Suprapubic skin (tissue), 4 donors: ENCODE data around the gene CSRNP3. TPM values are rescaled to one million over a fixed set of nuclear protein-coding genes. Genes with fewer than 3 reads are reported as not detected.

Experiments used
- DNase-seq, 2 donors: peaks; one replicate each; pipeline ENCODE4 v3.0.0-alpha.2; 2019; ENCODE audit warnings: low spot score in 2 of 2
- H3K27ac ChIP-seq: fragments of 200-600 bp; sonication (generic); one replicate; pipeline ENCODE4 v1.5.1; 2019
- H3K27me3 ChIP-seq: fragments of 200-600 bp; sonication (generic); one replicate; pipeline ENCODE4 v1.5.1; 2019
- H3K36me3 ChIP-seq: fragments of 200-600 bp; sonication (generic); one replicate; pipeline ENCODE4 v1.5.1; 2019
- H3K4me1 ChIP-seq: fragments of 200-600 bp; sonication (generic); one replicate; pipeline ENCODE4 v1.5.1; 2019
- H3K4me3 ChIP-seq: fragments of 200-600 bp; sonication (generic); one replicate; pipeline ENCODE4 v1.5.1; 2019; ENCODE audit warnings: mild to moderate bottlenecking
- H3K9me3 ChIP-seq: fragments of 200-600 bp; sonication (generic); one replicate; pipeline ENCODE4 v1.5.1; 2019
- EP300 ChIP-seq: sonication (generic); formaldehyde crosslinking; IDR thresholded peaks from one replicate; pipeline ENCODE4 v1.6.1; 2017; ENCODE audit warnings: antibody characterized with exemption
- POLR2A ChIP-seq, 2 donors: fragments of 450-650 bp; IDR thresholded peaks; one replicate each; pipeline ENCODE4 v1.6.1; 2017; ENCODE audit warnings: antibody characterized with exemption in 2 of 2, mild to moderate bottlenecking in 2 of 2, moderate library complexity in 2 of 2
- POLR2AphosphoS5 ChIP-seq, 3 donors: sonication (generic); formaldehyde crosslinking; IDR thresholded peaks; one replicate each; pipeline ENCODE4 v1.6.1; 2017; ENCODE audit warnings: antibody characterized with exemption in 3 of 3
- WGBS: methylation state at CpG from one replicate; pipeline ENCODE4 v1.1.5; 2018; 5-methylcytosine and 5-hydroxymethylcytosine counted together
- total RNA-seq, 4 donors: library from RNA; depleted of rRNA; stranded (reverse); fragments of >200 nt; gene quantifications; one replicate each; pipeline ENCODE4 v1.1.0, GENCODE V29; 2016
- TF ChIP-seq, protein P1 (sequence below), 2 donors: fragments of 200-600 bp in 1 of 2; fragments of 450-650 bp in 1 of 2; sonication (generic) in 1 of 2; IDR thresholded peaks; one replicate each; pipeline ENCODE4 v1.5.1; 2016 to 2019; ENCODE audit warnings: antibody characterized with exemption in 2 of 2, mild to moderate bottlenecking in 1 of 2, moderate library complexity in 1 of 2

CSRNP3 gene
- total RNA-seq, 4 donors from 2014 or later: 1.3 to 7.2 (median 4.3) TPM

DNA sequence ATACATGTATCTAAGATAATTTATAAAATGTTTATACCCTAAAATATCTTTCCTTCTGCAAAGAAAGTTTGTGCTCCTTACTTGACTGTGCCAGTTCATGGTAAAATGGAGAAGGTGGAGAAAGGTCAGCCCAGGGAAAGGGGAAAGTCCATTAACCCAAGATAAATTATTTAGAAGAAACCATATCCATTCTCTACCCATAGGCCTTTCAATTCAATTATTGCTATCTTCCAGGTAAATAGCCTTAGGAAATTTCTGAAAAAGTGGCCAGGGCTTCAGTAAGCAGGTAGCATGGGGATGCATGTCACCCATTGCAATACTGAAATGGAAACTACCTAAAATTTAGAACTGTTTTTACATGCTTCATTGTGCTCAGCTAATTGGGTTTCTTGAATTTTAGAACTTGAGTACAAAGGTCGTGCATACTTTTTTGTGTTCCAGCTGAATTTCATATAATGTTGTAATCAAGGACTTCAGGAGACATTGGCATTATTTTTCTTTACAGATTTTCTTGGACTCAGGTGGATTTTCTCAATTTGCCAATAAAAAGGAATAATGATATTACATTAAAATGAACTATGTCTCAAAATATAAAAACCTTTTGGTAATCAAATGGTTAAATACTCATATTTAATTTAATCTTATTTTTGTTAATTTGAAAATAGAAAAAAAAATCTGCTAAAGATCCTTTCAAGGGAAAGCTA, 124.9 kb downstream of the CSRNP3 start:
- TF ChIP-seq POLR2A (IDR thresholded peaks at IDR 0.05) (no peak), POLR2AphosphoS5 (IDR thresholded peaks at IDR 0.05) (no peak), EP300 (no peak)
- Histone ChIP-seq H3K4me3 (no peak overlapping the region), H3K36me3 (peaks cover 3% of the 10 kb centered on the region), H3K4me1 (no peaks in the 10 kb centered on the region), H3K27ac (no peak overlapping the region), H3K27me3 (no peaks in the 10 kb centered on the region), H3K9me3 (no peaks in the 10 kb centered on the region)
- WGBS: 84% methylated on average over 1 of the region's 1 CpG
- no peak for DNase-seq

DNA sequence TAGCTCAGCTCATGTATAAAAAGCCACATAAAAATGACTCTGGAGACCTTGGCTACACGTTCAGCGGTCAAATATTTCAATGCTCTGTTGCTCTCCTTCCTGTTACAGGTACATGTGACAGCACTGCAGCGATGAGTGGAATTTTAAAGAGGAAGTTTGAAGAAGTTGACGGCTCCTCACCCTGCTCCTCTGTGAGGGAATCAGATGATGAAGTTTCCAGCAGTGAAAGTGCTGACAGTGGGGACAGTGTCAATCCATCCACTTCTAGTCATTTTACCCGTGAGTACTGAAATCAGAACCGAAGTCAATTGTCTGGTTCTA, 125.4 kb downstream of the CSRNP3 start:
- no peak for TF ChIP-seq POLR2AphosphoS5 (IDR thresholded peaks at IDR 0.05)
- TF ChIP-seq, protein P1, sequence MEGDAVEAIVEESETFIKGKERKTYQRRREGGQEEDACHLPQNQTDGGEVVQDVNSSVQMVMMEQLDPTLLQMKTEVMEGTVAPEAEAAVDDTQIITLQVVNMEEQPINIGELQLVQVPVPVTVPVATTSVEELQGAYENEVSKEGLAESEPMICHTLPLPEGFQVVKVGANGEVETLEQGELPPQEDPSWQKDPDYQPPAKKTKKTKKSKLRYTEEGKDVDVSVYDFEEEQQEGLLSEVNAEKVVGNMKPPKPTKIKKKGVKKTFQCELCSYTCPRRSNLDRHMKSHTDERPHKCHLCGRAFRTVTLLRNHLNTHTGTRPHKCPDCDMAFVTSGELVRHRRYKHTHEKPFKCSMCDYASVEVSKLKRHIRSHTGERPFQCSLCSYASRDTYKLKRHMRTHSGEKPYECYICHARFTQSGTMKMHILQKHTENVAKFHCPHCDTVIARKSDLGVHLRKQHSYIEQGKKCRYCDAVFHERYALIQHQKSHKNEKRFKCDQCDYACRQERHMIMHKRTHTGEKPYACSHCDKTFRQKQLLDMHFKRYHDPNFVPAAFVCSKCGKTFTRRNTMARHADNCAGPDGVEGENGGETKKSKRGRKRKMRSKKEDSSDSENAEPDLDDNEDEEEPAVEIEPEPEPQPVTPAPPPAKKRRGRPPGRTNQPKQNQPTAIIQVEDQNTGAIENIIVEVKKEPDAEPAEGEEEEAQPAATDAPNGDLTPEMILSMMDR (IDR thresholded peaks at IDR 0.05): no peak
- no peak for TF ChIP-seq EP300
- TF ChIP-seq POLR2A (IDR thresholded peaks at IDR 0.05): no peak
- no peaks in the 10 kb centered on the region for H3K27me3 ChIP-seq
- H3K36me3 ChIP-seq: peaks cover 3% of the 10 kb centered on the region
- H3K4me3 ChIP-seq: no peak overlapping the region
- WGBS: 82% methylated on average over 6 of the region's 6 CpGs
- H3K9me3 ChIP-seq: no peaks in the 10 kb centered on the region
- DNase-seq: no peak
- no peaks in the 10 kb centered on the region for H3K4me1 ChIP-seq
- H3K27ac ChIP-seq: no peak overlapping the region

DNA sequence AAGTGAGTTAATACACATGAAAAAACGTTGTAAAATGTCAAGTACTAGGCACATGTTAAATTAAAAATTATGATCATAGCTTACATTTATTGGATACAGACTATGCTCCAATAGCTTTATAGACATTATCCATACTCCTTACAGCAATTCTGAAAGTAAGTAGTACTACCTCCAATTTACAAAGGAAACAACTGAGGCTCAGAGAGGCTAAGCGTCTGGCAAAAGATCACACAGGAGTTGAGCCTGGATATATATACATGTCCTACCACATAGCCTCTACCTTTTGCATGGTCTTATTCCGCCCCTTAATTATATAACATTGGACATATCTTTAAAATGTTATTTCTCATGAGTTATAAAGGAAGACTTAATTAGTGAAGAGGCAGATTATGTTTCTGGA, 127.3 kb downstream of the CSRNP3 start:
- TF ChIP-seq, protein P1 (IDR thresholded peaks at IDR 0.05): no peak
- TF ChIP-seq POLR2A (IDR thresholded peaks at IDR 0.05): no peak
- TF ChIP-seq EP300: no peak
- TF ChIP-seq POLR2AphosphoS5 (IDR thresholded peaks at IDR 0.05): no peak
- no peak for DNase-seq
- 80% methylated on average over 3 of the region's 3 CpGs for WGBS

DNA sequence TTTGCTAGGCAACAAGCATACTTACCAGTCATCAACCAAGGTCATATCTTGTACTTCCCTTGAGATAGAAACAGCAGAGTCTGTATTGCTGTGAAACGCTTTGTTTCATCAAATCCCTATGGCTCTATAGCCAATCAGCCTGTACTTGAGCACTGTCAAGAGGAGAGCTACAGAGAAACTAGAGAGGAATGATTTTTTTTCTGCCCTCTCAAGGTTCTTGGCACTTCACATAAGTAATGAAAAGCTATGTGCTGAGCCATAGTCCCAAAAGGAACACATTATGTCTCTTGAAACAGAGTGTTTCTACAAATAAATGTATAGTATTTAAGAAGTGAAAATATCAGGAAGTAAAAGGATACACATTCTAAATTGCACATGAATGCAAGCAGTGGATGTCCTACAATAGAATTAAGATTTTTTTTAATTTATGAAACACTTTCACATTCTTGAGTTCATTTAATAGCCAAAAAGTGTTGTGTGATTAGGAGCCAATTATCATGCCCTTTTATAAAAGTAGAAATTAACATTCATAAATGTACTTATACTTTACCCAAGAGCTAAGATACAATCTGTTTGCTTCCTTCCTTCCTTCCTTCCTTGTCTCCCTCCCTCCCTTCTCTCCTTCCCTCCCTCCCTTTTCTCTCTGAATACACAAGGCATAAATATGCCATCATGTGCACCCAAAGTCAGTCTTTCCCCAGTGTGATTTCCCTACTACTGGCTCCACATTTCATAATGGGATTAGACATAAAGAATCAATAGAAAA, 131.8 kb downstream of the CSRNP3 start:
- Histone ChIP-seq H3K4me1 (no peaks in the 10 kb centered on the region), H3K9me3 (no peaks in the 10 kb centered on the region), H3K36me3 (no peaks in the 10 kb centered on the region), H3K27ac (peak overlapping the region; percentile 13), H3K27me3 (no peaks in the 10 kb centered on the region), H3K4me3 (no peak overlapping the region)
- 81% methylated on average over 1 of the region's 1 CpG for WGBS
- TF ChIP-seq, protein P1 (IDR thresholded peaks at IDR 0.05): no peak
- TF ChIP-seq EP300: no peak
- TF ChIP-seq POLR2AphosphoS5 (IDR thresholded peaks at IDR 0.05): no peak
- no peak for TF ChIP-seq POLR2A (IDR thresholded peaks at IDR 0.05)
- no peak for DNase-seq

More for the DNA sequence above, 127.3 kb downstream of the CSRNP3 start:
- Histone ChIP-seq H3K27me3 (no peaks in the 10 kb centered on the region), H3K4me3 (no peak overlapping the region), H3K36me3 (peaks cover 3% of the 10 kb centered on the region), H3K4me1 (no peaks in the 10 kb centered on the region), H3K27ac (no peak overlapping the region), H3K9me3 (no peaks in the 10 kb centered on the region)

DNA sequence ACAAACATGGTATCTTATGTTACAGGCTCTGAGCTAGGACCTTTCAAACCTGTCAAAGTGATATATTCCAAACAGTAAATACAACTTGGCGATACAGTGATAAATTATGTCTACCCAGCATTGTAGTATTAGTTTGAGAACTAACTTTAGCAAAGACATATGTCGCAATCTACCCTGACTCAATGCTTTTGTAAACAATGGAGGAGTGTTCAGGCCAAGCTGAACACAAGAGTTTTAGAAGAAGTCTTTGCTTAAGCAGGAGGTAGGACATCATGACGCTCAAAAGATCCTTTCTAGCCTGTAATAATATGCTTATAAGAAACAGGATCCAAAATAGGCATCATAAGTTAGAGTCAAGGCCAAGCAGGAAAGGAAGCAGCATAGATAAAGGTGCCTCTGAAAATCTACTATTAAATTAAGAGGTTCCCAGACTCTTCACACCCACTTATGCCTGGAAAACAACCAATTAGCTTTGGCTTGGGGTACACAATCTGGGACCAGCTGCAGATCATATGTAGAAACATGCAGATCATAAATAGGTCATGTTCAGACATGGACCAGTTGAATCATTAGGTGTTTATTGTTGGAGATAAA, 132.5 kb downstream of the CSRNP3 start:
- WGBS: 47% methylated on average over 3 of the region's 3 CpGs
- H3K27ac ChIP-seq: peak overlapping the region; percentile 13
- no peaks in the 10 kb centered on the region for H3K27me3 ChIP-seq
- TF ChIP-seq, protein P1 (IDR thresholded peaks at IDR 0.05): no peak
- TF ChIP-seq POLR2AphosphoS5 (IDR thresholded peaks at IDR 0.05) (no peak), EP300 (no peak), POLR2A (IDR thresholded peaks at IDR 0.05) (no peak)
- H3K36me3 ChIP-seq: no peaks in the 10 kb centered on the region
- H3K4me1 ChIP-seq: no peaks in the 10 kb centered on the region
- no peak for DNase-seq
- no peaks in the 10 kb centered on the region for H3K9me3 ChIP-seq
- no peak overlapping the region for H3K4me3 ChIP-seq
